Cardiac muscle cell (in vitro differentiated cells and primary cell): ENCODE measurements around the gene ETNK2. TPM values are rescaled to one million over a fixed set of nuclear protein-coding genes. Genes with fewer than 3 reads are reported as not detected.

Source experiments
- DNase-seq, 2 donors: peaks; one replicate each; pipeline versions ENCODE4 v3.0.0 to v3.0.0-alpha.2; 2010 to 2017; ENCODE audit warnings: low read depth in 1 of 2, low spot score in 1 of 2
- H3K27ac ChIP-seq: fragments of 200-600 bp; sonication (generic); 2 replicates; pipeline ENCODE4 v1.5.1; 2016
- H3K27me3 ChIP-seq: fragments of 200-600 bp; sonication (generic); 2 replicates; pipeline ENCODE4 v1.6.0; 2016; ENCODE audit warnings: control low read depth
- H3K36me3 ChIP-seq: fragments of 200-600 bp; sonication (generic); 2 replicates; pipeline ENCODE4 v1.5.1; 2016; ENCODE audit warnings: control low read depth
- H3K4me1 ChIP-seq: fragments of 200-600 bp; sonication (generic); 2 replicates; pipeline ENCODE4 v1.8.1; 2017; ENCODE audit warnings: low read depth, mild to moderate bottlenecking, mixed run types
- H3K4me3 ChIP-seq: fragments of 200-600 bp; sonication (generic); 2 replicates; pipeline ENCODE4 v1.5.1; 2016; ENCODE audit warnings: mild to moderate bottlenecking
- H3K9me3 ChIP-seq: fragments of 200-600 bp; sonication (generic); 2 replicates; pipeline ENCODE4 v1.5.1; 2017; ENCODE audit warnings: low read depth, mild to moderate bottlenecking, control low read depth
- polyA plus RNA-seq: library from polyadenylated mRNA; unstranded; fragments of >200 nt; fragmentation: Nextera tagmentation; extraction: Ambion mirVana; gene quantifications from 2 replicates; pipeline ENCODE4 v1.2.1, GENCODE V29; 2016
- total RNA-seq: library from RNA; depleted of rRNA; stranded (reverse); fragments of >200 nt; gene quantifications from 2 replicates; pipeline ENCODE4 v1.2.3, GENCODE V29; 2016
- TF ChIP-seq, protein P1 (sequence below): IDR thresholded peaks from 2 replicates; pipeline ENCODE4 v1.5.1; 2012; ENCODE audit warnings: low read depth, mild to moderate bottlenecking, low read length

ETNK2 gene
- total and polyA plus RNA-seq, 2 experiments from 2014 or later = 24.7 to 29.9 TPM

- Histone ChIP-seq H3K4me3 (no peak overlapping the region), H3K27me3 (no peaks in the 10 kb centered on the region), H3K4me1 (no peaks in the 10 kb centered on the region), H3K9me3 (no peaks in the 10 kb centered on the region), H3K27ac (no peak overlapping the region), H3K36me3 (no peaks in the 10 kb centered on the region)
- no peak for DNase-seq
- TF ChIP-seq, protein P1, sequence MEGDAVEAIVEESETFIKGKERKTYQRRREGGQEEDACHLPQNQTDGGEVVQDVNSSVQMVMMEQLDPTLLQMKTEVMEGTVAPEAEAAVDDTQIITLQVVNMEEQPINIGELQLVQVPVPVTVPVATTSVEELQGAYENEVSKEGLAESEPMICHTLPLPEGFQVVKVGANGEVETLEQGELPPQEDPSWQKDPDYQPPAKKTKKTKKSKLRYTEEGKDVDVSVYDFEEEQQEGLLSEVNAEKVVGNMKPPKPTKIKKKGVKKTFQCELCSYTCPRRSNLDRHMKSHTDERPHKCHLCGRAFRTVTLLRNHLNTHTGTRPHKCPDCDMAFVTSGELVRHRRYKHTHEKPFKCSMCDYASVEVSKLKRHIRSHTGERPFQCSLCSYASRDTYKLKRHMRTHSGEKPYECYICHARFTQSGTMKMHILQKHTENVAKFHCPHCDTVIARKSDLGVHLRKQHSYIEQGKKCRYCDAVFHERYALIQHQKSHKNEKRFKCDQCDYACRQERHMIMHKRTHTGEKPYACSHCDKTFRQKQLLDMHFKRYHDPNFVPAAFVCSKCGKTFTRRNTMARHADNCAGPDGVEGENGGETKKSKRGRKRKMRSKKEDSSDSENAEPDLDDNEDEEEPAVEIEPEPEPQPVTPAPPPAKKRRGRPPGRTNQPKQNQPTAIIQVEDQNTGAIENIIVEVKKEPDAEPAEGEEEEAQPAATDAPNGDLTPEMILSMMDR = no peak
Measured at GRCh38 chr1:204149635-204150565, 1.9 kb downstream of the ETNK2 start.

DNA sequence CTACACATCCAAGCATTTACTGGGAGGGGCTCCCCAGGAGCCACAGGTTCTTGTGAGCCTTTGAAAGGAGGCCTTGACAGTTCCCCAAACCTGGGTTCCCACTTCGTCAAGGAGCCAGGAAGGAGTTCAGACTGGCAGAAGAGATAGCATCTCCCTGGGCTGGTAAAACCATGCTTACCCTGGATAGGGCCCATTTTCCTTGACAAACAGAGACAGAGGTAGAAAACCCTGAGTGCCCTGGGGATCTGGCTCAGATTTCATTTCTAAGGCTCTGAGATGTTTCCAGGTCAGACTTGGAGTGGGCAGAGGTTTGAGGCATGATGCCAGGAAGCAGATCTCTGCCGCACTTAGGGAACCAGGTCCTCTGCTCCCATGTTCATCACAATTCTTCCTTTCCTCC is 2.7 kb downstream of the ETNK2 start:
- no peak overlapping the region for H3K27ac ChIP-seq
- no peak for DNase-seq
- TF ChIP-seq, protein P1 = no peak

DNA sequence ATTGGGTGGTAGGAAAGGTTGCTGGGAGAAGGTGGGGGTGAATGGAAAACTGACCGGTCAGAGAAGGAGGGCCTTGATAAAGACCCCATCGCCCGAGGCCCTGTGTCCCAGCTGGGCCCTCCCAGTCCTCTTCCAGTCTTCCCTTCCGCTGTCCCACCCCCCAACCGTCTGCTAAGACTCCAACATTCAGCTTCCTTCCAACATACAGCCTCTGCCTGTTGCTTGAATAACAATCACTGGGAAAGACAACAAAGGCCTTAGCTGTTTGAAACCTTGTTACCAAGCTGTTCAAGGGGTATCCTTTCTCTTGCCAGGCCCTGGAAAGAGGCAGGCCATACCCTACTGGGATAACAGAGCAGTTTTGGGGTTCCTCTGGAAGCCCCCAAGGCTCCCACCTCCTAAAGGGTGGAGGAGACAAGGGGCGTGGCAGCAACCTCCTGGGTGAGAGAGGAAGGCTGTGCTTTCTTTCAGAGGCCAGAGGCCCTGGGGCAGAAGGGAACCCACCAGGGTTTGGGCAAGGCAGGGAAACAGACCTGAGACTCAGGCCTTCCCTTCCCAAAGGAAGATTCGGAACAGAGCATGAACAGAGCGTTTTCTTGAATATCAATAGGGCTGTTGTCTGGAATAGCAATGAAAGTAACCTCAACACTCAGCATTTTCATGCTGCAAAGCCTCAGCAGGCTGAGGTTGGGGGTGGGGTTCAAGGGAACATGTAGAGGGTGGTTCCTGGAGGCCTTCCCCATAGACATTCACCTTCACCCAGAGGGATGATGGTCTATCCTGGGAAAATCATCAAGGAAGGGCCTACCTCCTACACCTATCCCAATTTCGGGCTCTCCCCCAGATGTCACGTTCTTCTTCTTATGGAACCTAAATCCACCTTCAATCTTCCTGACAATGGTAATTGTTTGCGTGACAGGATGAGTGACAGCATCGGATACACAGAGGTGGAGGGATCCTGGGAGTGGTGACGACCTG is 4.1 kb downstream of the ETNK2 start:
- H3K4me3 ChIP-seq = no peak overlapping the region
- H3K9me3 ChIP-seq = no peaks in the 10 kb centered on the region
- TF ChIP-seq, protein P1 = no peak
- H3K27me3 ChIP-seq = no peaks in the 10 kb centered on the region
- H3K27ac ChIP-seq = no peak overlapping the region
- H3K4me1 ChIP-seq = no peaks in the 10 kb centered on the region
- H3K36me3 ChIP-seq = no peaks in the 10 kb centered on the region
- DNase-seq = no peak

More for the DNA sequence above, 2.7 kb downstream of the ETNK2 start:
- H3K27me3 ChIP-seq = no peaks in the 10 kb centered on the region
- no peak overlapping the region for H3K4me3 ChIP-seq
- H3K36me3 ChIP-seq = no peaks in the 10 kb centered on the region
- H3K9me3 ChIP-seq = no peaks in the 10 kb centered on the region
- H3K4me1 ChIP-seq = no peaks in the 10 kb centered on the region

GRCh38 chr1:204146965-204147364 is 4.9 kb downstream of the ETNK2 start:
- Histone ChIP-seq H3K4me1 (no peaks in the 10 kb centered on the region), H3K9me3 (no peaks in the 10 kb centered on the region), H3K36me3 (no peaks in the 10 kb centered on the region), H3K27me3 (no peaks in the 10 kb centered on the region), H3K4me3 (no peak overlapping the region), H3K27ac (no peak overlapping the region)
- DNase-seq = no peak
- TF ChIP-seq, protein P1 = no peak

- no peaks in the 10 kb centered on the region for H3K27me3 ChIP-seq
- H3K4me1 ChIP-seq = no peaks in the 10 kb centered on the region
- no peak overlapping the region for H3K27ac ChIP-seq
Measured at GRCh38 chr1:204146309-204146708, 5.5 kb downstream of the ETNK2 start.

More at GRCh38 chr1:204146309-204146708, 5.5 kb downstream of the ETNK2 start:
- no peak for DNase-seq
- no peak overlapping the region for H3K4me3 ChIP-seq
- no peaks in the 10 kb centered on the region for H3K9me3 ChIP-seq
- TF ChIP-seq, protein P1 = no peak
- no peaks in the 10 kb centered on the region for H3K36me3 ChIP-seq
